Measurements from ENCODE around the gene CHRNA9.

CHRNA9 gene

DNA sequence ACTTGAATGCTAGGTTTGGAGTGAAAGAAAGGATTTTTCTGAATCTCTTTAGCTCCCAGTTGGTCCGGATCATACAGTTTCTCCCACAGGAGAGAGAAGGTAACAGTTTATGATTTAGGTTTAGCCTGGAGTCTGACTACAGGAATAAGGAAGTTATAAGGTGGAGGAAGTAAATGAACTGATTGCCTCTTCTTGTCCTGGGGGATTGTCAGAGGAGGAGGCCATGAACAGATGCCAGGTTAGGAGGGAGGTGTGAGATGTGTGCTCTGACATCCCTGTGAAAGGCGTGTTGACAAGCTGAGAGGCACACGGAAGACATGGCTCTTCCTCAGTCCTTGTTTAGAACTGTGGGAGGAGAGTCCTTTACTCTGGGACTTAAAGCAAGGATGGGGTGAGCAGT lies 64.4 kb downstream of the CHRNA9 start:
- no peaks in the 10 kb centered on the region for H3K36me3 ChIP-seq (ENCODE audit: control insufficient read depth, insufficient read depth, low read length)
- H3K4me3 ChIP-seq (ENCODE audit: low read depth, low read length): no peak overlapping the region
- H3K9ac ChIP-seq (ENCODE audit: low read depth, low read length): no peak overlapping the region
- H3K27me3 ChIP-seq (ENCODE audit: control insufficient read depth, insufficient read depth, low read length): no peaks in the 10 kb centered on the region
- H3K9me3 ChIP-seq (ENCODE audit: control insufficient read depth, insufficient read depth, low read length): no peaks in the 10 kb centered on the region
- no peaks in the 10 kb centered on the region for H3K4me1 ChIP-seq (ENCODE audit: control insufficient read depth, insufficient read depth, low read length)

DNA sequence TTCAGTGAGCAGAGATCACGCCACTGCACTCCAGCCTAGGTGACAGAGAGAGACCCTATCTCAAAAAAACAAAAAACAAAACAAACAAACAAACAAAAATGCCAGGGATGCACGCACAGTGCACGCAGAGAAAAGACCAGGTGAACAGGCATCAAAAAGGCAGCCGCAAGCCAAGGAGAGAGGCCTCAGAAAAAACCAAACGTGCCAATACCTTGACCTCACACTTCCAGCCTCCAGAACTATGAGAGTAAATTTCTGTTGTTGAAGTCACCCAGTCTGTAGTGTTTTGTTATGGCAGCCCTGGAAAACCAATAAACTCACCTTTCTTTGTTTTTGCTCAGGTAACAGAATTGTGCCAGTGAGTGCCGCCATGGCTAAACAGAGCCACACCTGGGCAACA lies 66.0 kb downstream of the CHRNA9 start:
- Histone ChIP-seq H3K27me3 (ENCODE audit: control insufficient read depth, insufficient read depth, low read length) (no peaks in the 10 kb centered on the region), H3K36me3 (ENCODE audit: control insufficient read depth, insufficient read depth, low read length) (no peaks in the 10 kb centered on the region), H3K4me1 (ENCODE audit: control insufficient read depth, insufficient read depth, low read length) (no peaks in the 10 kb centered on the region), H3K9me3 (ENCODE audit: control insufficient read depth, insufficient read depth, low read length) (no peaks in the 10 kb centered on the region), H3K4me3 (ENCODE audit: low read depth, low read length) (no peak overlapping the region), H3K9ac (ENCODE audit: low read depth, low read length) (no peak overlapping the region)

DNA sequence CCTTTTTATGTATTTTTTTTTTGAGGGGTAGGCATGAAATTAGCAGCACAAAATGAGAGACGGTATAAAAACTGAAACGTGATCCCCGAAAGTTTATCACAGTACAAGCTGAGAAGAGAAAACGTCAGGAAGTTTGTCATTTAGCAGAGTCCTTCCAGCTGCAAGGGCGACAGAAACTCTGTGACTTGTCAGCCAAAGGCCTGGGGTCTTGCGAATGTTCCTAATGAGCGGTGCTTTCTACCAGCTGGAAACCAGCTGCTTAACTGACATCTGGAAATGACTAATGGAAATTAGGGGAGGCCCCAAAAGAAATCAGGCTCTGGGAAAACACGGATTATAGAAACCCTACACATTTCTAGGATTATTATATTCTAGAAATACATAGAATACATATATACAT lies 66.5 kb downstream of the CHRNA9 start:
- H3K4me3 ChIP-seq (ENCODE audit: low read depth, low read length): no peak overlapping the region
- H3K4me1 ChIP-seq (ENCODE audit: control insufficient read depth, insufficient read depth, low read length): no peaks in the 10 kb centered on the region
- H3K27me3 ChIP-seq (ENCODE audit: control insufficient read depth, insufficient read depth, low read length): no peaks in the 10 kb centered on the region
- H3K36me3 ChIP-seq (ENCODE audit: control insufficient read depth, insufficient read depth, low read length): no peaks in the 10 kb centered on the region
- H3K9ac ChIP-seq (ENCODE audit: low read depth, low read length): no peak overlapping the region
- no peaks in the 10 kb centered on the region for H3K9me3 ChIP-seq (ENCODE audit: control insufficient read depth, insufficient read depth, low read length)

DNA sequence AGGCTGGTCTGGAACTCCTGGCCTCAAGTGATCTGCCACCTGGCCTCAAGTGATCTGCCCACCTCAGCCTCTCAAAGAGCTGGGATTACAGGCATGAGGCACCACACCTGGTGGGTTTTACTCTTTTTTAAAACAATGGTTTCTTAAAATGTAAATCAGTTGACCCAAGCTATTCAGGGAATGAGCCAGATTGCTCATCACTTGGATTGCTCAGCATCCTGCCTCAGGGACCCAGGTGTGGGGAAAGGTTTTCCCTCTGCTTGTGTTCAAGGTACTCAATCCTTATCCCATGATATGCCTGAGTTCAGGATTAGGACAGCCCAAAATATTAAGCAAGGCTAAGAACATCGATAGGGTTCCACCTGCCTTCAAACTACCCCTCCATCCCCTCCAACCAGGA lies 67.4 kb downstream of the CHRNA9 start:
- Histone ChIP-seq H3K4me3 (ENCODE audit: low read depth, low read length) (no peak overlapping the region), H3K9me3 (ENCODE audit: control insufficient read depth, insufficient read depth, low read length) (no peaks in the 10 kb centered on the region), H3K9ac (ENCODE audit: low read depth, low read length) (no peak overlapping the region), H3K4me1 (ENCODE audit: control insufficient read depth, insufficient read depth, low read length) (no peaks in the 10 kb centered on the region), H3K27me3 (ENCODE audit: control insufficient read depth, insufficient read depth, low read length) (no peaks in the 10 kb centered on the region), H3K36me3 (ENCODE audit: control insufficient read depth, insufficient read depth, low read length) (no peaks in the 10 kb centered on the region)

DNA sequence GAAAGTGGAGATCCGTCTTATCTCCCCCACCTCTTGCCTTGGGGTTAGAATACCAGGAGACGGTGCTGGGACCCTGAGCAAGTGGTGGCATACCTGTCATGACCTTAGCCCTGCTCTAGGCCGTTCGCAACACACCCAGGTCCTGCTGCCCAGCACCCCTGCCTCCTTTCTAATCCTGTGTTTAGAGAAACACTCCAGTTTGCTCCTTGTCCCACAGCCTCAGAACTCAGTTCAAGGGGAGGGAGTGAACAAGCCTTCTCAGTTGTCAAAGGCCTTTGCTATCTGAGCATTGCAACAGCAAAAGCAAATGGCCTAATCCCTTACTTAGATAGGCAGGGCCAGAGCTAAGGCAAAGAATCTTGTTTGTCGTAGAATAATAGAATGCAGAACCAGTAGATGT lies 67.9 kb downstream of the CHRNA9 start:
- Histone ChIP-seq H3K27me3 (ENCODE audit: control insufficient read depth, insufficient read depth, low read length) (no peaks in the 10 kb centered on the region), H3K9ac (ENCODE audit: low read depth, low read length) (no peak overlapping the region), H3K4me1 (ENCODE audit: control insufficient read depth, insufficient read depth, low read length) (no peaks in the 10 kb centered on the region), H3K36me3 (ENCODE audit: control insufficient read depth, insufficient read depth, low read length) (no peaks in the 10 kb centered on the region), H3K4me3 (ENCODE audit: low read depth, low read length) (no peak overlapping the region), H3K9me3 (ENCODE audit: control insufficient read depth, insufficient read depth, low read length) (no peaks in the 10 kb centered on the region)
